T-helper 1 cell treated with Interleukin-12 subunit alpha and Interleukin-12 subunit beta and Interleukin-4 antibody, amounts not matched to agents 30 ng/mL and 1 ng/mL, for 36 hours (primary cell): ENCODE measurements around the gene HSD11B2. TPM values are rescaled to one million over a fixed set of nuclear protein-coding genes. Genes with fewer than 3 reads are reported as not detected.

ENCODE experiments used
- intact Hi-C: fragments of 100-400 bp; cut with micrococcal nuclease; formaldehyde crosslinking; loops from one replicate; pipeline ENCODE4 v1.15.1; 2024
- total RNA-seq: library from RNA; stranded (reverse); gene quantifications from 2 replicates; pipeline ENCODE4 v1.2.3, GENCODE V29; 2022

The HSD11B2 gene
- total RNA-seq, 1 donor from 2014 or later, result not detected

DNA sequence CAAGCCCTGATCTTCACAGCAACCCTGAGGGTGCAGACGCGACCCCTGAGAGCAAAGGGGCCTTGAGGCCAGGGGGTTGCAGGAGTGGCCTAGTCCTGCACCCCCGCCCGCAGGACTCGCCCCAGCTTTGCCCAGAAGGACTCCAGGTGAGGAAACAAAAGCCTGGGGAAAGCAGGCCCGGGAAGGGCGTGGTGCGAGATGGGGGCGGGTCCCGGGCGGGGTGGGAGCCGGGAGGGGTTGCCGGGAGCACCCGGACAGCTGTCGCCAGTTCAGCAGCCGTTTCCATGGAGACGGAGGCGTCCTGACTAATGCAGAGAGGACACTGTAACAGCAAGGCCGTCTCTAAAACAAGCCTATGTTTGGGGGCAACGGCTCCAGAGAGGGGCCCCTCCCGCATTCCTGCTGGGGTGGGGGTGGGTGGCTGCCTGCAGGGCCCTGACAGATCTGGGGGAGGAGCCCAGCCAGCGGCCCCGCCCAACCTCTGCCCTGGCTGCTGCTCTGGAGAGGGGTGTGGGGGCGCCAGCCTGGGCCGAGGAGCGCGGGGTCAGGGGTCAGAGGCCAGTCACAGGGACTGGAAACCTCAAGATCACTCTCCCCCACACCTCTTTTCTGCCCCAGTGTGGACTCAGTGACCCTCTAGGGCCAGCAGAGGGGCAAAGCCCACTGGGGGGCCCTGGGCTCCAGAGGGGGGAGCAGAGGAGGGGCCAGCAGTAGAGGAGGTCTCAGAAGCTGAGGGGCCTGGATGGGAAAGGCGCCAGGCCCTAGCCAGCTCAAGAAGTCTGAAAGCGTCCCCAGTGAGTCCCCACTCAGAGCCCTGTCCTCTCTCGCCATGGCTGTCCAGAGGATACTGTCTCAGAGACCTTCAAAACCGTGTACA is 34.5 kb upstream of the HSD11B2 start:
- intact Hi-C loops, result loop anchor here (5.0 kb wide), 1 partner anchor 204 kb away; the partner anchor contains the start of genes E2F4 and EXOC3L1

GRCh38 chr16:67397036-67397801 is 33.7 kb upstream of the HSD11B2 start:
- intact Hi-C loops, result loop anchor here (5.0 kb wide), 1 partner anchor 205 kb away; the partner anchor contains the start of genes E2F4 and EXOC3L1

DNA sequence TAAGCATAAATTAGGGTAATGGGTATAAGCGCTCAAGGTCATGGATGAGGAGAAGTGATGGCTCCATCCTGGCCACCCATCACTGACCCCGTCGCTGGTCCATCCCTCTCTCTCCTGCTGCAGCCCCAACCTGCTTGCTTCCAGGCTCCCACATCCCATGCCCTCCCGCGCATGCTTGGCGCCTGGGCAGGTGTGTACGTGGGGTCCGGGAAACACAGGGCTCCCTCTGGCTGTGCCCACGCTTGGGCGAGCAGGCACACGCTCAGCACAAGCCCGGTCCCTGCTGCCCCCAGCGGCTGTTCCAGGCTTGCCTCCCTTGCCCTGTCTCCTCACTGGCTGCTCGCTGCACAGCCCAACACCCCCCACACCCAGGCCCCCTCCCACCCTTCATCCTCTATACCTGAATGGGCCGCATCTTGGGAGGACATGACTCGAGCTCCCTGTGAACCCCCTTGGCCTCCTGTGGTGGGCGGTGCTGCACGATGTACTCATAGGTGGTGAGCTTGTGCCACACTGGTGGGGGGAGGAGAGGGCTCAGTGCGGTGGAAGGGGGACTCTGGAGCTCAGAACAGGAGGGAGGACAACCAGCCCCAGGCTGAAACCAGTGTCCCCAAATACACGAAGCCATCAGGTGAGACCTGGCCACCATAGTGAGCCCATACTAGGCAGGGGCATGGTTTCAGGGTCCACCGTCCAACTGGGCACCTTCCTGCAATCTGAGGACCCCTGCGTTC is 32.9 kb upstream of the HSD11B2 start:
- intact Hi-C loops, result loop anchor here (5.0 kb wide), 1 partner anchor 206 kb away; the partner anchor contains the start of genes E2F4 and EXOC3L1

- intact Hi-C loops, result loop anchor here (1.0 to 5.0 kb wide), 4 partner anchors 119 to 451 kb away; partner anchors contain the start of genes E2F4, EXOC3L1 and PLEKHG4
These were observed 32.2 kb upstream of the HSD11B2 start for GRCh38 chr16:67398546-67399217.

- intact Hi-C loops, result loop anchor here (1.0 to 5.0 kb wide), 4 partner anchors 120 to 452 kb away; partner anchors contain the start of genes E2F4, EXOC3L1 and PLEKHG4
These were observed 31.6 kb upstream of the HSD11B2 start for GRCh38 chr16:67399218-67399733.

DNA sequence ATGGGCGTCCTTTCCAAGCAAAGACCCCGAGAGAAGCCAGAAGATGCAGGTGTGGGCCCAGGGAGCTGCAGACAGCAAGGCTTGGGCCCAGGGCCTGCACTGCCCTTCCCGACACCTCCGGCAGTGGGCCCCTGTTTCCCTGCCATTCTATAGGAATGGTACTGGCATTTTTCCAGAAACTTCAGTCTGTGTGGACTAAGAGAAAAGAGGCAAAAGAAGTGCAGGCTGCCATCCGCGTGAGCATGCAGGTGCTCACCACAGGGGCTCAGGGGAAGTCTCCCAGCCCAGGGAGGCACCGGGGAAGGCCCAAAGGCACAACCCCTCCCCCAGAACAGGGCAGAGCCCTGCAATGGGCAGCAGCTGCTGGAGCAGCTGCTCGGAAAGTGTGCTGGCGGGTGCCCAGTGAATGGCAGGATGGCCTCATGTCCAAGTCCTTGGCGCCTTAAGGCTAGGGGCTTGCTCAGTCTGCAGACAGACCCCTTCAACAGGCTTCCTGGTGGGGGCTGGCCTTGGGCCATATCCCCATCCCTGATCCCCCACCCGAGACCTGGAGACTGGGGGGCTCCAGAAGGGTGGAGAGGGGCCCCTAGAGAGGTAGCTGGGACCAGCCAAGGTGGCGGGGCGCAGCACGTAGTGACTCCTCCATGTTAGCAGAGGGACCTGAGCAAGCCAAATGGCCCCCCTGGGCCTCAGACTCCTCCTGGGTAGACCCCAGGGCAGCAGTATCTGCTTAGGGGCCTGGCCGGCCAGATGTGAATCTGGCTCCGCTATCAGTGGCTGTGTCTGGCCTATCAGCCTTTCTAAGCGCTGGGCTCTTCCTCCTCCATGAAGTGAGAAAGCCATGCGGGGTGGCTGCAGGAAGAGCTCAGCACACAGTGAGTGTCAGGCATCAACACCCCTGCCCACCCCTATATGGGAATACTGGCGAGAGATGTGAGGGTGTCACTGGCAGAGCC is 30.9 kb upstream of the HSD11B2 start:
- intact Hi-C loops, result loop anchor here (1.0 to 5.0 kb wide), 4 partner anchors 121 to 453 kb away; partner anchors contain the start of genes E2F4, EXOC3L1 and PLEKHG4

GRCh38 chr16:67400901-67401300 is 30.0 kb upstream of the HSD11B2 start:
- intact Hi-C loops, result no loop called here

GRCh38 chr16:67403976-67404555 is 26.9 kb upstream of the HSD11B2 start:
- intact Hi-C loops, result no loop called here

DNA sequence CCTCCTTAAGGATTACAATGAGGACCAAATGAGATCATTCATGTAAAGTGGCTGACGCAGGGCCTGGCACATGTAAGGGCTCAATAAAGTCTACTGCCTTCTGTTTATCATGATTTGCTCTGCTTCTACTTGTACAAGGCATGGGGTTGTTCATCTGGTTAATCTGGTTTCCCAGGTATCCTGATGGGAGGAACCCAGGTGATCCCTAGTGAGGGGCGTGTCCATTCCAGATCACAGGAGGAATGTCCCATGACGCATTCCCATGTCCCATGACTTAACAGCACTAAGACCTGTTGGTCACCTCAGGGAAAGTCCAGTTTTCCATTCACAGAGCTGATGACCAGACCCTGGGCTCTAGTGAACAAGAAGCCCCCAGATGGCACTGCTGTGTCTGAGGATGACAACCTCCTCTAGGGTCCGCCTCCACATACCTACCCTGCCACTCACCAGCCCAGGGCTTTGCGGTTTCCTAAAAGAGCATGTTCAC is 26.1 kb upstream of the HSD11B2 start:
- intact Hi-C loops, result no loop called here

DNA sequence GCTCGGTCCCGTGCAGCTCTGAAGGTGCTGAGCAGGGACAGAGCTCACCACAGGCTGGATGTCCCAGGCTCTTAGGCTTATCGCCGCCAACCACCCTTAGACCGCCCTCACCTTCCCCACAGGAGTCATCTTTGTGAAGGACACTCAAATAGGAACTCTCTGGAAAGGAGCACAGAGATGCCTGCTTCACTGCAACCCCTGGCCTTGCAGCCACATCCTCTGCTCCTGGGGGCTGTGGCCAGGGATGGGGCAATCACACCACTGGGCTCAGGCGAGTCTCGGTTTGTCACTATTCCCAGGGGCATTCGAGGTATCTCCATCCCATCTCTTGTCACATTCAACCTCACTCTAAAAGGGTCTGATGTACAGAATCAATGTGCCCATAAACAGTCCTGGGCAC is 25.6 kb upstream of the HSD11B2 start:
- intact Hi-C loops, result no loop called here

DNA sequence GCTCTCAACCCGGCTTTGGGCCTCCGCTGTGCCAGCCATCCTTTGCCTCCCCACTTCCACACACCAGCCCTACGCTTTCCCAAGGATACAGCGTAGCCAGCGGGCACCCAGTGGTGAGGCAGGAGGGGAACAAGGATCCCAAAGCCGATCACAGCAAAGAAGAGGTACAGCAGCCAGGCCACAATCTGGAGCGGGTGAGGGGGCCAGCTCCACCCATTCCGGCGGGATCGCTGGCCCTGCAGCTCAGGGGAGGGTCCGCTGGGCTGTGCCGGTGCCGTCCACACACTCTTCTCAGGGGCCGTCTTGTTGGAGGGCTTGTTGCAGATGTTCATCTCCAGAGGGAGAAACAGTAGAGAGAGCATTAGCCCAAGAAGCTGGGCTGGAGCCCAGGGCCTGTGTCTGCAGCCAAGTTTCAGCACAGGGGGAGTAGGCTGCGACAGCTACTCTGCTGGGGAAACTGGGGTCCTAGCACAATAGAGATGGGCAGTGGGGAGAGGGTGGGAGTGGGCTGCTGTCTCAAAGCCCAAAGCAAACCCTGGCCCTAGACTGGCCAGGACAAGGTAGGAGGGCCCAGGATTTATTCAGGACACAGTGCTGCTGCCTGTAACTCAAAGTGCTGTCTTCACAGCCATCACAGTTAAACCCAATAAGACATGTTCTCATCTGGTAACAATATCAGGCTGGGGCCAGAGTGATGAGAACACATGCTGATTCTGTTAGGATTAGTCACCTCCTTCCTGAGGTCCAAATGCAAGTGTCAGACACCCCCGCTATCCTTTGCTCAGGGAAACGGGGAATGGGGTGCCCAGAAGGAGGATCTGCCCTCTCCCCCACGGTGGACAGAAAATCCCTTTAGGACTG is 24.6 kb upstream of the HSD11B2 start:
- intact Hi-C loops, result no loop called here

DNA sequence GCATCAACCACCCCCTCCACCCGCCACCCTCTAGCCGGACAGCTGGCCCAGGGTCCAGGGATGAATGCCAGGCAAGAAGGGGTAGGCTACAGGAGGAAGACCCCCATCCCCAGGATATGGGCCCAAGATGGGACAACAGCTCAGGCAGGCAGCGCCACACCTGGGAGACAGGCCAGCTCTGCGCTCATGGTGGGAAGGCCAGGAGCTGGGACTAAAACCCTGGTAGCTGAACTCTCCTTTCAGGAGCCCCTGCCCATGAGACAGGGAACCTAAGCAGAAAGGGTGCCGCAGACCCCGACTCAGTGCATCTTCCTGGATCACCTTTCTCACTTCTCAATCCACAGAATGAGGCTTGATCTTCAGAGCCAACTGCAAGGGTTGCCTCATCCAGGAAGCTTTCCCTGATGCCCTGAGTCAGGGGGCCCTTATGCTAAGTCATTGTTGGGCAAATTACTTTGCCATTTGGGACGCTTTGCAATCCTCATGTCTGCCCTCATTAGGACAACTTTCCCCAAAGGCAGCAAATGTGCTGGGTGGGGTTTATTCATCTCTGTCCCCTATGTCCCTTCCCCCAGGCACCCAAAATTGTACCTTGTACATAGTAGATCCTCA is 23.6 kb upstream of the HSD11B2 start:
- intact Hi-C loops, result no loop called here

DNA sequence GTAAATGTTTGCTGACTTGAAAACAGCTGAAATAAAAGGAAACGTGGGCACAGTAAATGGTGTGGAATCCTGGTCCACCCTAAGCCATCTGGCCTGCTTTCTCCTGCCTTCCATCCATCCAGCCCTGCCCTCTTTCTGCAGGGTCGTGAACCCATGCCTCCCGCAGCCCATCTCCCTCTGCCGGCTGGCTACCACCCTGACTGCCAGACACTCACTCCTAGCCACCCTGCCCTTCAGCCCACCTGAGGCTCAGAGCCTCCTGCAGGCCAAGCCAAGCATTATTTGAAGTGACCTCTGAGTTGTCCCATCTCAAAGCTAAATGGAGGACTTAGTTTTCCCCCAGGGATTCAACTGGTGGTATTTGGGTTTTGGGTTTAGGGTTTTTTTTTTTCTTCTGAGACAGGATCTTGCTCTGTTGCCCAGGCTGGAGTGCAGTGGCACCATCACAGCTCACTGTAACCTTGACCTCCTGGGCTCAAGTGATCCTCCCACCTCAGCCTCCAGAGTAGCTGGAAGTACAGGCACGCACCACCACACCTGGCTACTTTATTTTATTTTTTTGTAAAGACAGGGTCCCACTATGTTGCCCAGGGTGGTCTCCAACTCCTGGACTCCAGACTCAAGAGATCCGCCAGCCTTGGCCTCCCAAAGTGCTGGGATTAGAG is 23.0 kb upstream of the HSD11B2 start:
- intact Hi-C loops, result no loop called here

- intact Hi-C loops, result no loop called here
These were observed 21.3 kb upstream of the HSD11B2 start for GRCh38 chr16:67409631-67410030.

DNA sequence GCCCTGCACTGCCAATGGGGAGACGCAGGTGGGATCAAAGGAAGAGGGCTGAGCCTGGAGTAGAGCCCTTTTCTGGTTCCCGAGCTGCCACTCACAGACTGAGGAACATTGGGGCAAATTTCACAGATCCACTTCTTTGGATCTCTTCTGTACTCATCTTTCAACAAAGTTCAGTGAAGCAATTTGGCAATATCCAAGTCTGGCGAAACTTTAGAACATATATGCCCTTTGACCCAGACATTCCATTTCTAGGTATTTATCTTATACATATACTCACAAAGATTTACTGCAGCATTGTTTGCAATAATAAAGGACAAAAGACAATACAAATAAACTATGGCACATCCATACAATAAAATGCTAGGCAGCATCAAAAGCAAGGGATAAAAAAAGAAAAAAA is 19.6 kb upstream of the HSD11B2 start:
- intact Hi-C loops, result no loop called here

DNA sequence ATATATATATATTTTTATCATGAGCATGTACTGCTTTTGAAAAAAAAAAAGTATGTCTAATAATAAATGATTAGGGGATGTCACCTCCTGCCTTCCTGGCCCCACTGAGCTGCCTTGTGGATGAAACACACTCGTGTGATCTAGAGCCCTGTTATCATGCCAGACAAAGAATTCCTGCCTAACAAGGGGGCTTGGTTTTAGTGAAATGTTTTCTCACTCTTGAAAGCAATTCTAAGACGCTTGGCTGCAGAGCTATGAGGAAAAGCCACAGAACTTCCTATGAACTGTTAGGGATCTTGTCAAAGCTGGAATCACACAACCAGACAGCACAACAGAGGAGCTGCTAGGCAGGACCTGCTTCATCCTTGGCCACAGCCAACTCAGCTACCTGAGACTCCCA is 18.6 kb upstream of the HSD11B2 start:
- intact Hi-C loops, result no loop called here
